ENCODE data around the gene NKAIN2.

The NKAIN2 gene

DNA sequence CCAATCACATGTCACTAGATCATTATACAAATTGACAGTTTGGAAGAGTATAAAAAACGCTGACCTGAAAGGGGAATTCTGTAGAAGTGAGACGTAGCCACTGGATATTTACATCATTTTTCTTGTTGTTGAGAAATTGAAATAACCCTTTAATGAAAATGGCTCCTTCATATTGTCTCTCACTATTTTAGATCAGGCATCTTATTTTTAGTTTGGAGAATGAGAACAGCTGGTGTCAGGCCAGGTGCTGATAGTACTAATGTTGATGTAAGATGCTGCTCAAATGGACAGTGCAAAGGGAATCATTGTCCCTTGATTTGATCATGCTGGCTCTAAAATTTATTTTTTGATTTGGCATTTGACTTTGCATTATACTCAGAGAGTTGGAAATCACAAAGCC lies 17.4 kb downstream of the NKAIN2 start:
- no peak for DNase-seq (ENCODE audit: low read depth)
- TF ChIP-seq, protein P1, sequence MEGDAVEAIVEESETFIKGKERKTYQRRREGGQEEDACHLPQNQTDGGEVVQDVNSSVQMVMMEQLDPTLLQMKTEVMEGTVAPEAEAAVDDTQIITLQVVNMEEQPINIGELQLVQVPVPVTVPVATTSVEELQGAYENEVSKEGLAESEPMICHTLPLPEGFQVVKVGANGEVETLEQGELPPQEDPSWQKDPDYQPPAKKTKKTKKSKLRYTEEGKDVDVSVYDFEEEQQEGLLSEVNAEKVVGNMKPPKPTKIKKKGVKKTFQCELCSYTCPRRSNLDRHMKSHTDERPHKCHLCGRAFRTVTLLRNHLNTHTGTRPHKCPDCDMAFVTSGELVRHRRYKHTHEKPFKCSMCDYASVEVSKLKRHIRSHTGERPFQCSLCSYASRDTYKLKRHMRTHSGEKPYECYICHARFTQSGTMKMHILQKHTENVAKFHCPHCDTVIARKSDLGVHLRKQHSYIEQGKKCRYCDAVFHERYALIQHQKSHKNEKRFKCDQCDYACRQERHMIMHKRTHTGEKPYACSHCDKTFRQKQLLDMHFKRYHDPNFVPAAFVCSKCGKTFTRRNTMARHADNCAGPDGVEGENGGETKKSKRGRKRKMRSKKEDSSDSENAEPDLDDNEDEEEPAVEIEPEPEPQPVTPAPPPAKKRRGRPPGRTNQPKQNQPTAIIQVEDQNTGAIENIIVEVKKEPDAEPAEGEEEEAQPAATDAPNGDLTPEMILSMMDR (IDR thresholded peaks at IDR 0.05; ENCODE audit: insufficient read depth, low read depth, low read length, missing control alignments), result no peak
- no peak overlapping the region for H3K4me3 ChIP-seq (ENCODE audit: low read depth, low read length)

DNA sequence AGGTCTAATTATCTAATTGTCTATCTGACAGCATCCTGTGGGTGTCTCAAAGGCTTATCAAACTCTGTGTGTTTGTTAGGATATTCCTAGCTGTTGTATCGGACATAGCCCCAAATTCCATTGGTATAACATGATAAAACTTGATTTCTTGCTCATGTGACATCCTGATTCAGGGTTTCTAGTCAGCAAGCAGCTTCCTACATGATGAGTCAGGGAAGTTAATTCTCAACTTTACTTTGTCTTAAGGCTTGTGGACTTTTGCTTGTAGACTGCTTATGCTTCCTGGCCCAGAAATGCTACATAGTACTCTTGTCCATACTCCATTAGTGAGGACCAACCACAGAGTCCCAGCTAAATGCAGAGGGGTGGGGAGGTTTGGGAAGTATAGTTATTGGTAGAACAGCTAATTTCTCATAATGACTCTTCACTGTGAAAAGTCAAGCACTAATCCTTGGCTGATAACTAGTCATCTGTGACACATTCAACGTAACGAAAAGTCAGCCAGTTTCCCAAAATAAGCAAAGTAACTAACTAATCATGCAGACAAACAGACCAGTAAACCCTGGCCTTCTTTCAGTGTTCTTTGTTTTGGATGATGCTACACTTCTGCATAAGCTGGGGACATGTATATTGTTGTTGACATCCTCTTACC lies 25.8 kb downstream of the NKAIN2 start:
- DNase-seq (ENCODE audit: low read depth), result no peak
- TF ChIP-seq, protein P1 (IDR thresholded peaks at IDR 0.05; ENCODE audit: insufficient read depth, low read depth, low read length, missing control alignments), result no peak
- no peak overlapping the region for H3K4me3 ChIP-seq (ENCODE audit: low read depth, low read length)

DNA sequence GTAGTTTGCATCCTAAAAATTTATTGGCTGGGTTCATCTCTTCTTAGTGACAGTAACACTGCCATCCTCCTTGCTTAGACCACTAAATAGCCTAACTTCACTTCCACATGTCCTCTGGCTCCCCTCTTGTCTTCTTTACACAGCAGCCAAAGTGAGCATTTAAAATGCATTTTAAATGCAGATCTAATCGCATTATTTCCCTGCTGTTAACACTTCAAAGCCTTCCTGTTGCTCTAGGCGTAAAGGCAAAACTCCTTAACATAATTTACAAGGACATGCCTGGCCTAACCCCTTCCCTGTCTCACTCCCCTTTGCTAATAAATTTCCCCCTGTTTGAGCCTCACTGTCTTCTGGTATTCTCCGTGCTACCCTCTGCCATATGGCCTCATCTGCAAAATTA lies 26.5 kb downstream of the NKAIN2 start:
- no peak overlapping the region for H3K4me3 ChIP-seq (ENCODE audit: low read depth, low read length)
- no peak for DNase-seq (ENCODE audit: low read depth)
- TF ChIP-seq, protein P1 (IDR thresholded peaks at IDR 0.05; ENCODE audit: insufficient read depth, low read depth, low read length, missing control alignments), result no peak

DNA sequence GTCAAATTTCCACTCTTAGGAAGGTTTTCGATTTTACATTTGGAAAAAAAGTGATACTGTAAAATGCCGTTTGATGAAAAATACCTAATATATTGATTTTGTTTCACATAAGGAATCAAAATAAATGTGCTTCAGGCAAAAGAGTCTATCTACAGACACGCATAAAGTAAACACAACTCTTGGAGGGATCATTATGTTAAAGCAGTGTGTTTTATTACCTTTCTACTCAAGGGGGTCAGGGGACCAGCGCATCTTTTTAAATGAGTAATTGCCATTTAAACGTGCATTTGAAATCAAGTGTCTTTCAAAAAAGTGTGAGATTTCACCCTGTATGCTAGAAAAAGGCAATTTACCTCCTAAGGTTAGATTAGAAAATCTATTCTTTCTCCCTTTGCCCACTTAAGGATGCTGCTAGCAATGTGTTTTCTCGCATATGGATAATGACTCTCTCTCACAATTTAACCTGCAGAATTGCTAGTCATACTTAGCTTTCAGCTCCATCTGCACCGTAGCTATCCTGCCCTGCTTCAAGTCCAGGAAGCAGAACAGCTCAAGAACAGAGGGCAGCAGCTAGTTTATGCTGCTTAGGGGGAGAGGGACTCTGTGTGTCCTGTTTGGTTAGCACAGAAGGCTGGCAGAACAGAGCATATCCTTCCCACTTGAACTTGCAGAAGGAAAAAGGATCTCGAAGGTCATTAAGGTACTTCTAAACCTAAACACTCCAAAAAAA lies 35.0 kb downstream of the NKAIN2 start:
- TF ChIP-seq, protein P1 (IDR thresholded peaks at IDR 0.05; ENCODE audit: insufficient read depth, low read depth, low read length, missing control alignments), result no peak
- DNase-seq (ENCODE audit: low read depth), result no peak
- H3K4me3 ChIP-seq (ENCODE audit: low read depth, low read length), result no peak overlapping the region

DNA sequence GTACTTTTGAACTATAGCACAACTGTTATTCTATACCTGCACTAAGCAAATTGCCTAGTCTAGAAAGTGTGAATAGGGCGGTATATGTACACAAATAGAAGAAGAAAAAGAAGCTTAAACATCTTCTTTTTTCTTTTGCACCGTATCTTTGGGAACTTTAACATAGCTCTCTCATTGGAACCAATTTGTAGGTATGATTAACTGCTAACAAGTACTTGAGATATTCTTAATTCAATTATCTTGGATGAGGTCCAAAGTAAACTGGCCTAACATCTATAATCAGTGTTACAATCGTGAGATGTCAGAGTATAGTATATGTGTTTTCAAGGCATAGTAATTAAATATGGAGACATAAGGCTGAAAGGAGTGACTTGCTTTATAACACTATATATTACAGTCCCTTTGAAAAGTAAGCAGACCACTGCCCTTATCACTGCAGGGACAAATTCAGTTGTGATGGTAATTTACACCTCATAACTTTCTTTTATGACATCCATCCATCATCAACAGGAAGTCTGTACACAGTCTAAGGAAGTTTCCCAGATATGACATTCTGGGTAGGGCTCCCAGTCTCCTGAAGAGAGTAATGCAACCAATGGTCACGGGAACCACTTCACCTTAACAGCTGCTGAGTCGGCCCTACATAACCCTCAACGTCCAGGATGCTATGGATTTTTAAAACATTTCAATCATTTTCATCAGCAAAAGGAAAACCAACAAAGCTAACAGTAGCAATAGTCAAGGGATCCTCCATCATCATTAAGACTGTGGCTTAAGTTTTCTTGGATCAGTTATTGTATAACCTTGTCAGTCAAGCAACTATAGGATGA lies 37.6 kb downstream of the NKAIN2 start:
- TF ChIP-seq, protein P1 (IDR thresholded peaks at IDR 0.05; ENCODE audit: insufficient read depth, low read depth, low read length, missing control alignments), result no peak
- no peak for DNase-seq (ENCODE audit: low read depth)

DNA sequence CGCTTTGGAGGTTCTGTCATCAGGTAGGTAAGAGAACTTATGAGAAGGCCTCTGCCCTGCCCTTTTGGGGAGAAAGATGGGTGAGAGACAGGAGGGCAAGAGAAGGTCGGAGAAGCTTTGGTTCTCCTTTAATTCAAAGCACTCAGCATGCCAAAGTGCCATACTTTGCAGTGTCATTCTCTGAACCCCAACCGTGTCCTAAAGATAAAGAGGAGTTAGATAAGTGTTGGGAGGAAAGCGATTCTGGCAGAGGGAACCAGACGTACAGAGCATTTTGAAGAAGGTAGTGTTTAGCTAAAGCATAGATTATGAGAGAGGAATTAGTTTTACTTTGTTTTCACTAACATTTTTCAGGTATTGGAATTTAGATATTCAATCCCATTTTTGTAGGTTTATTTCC lies 40.3 kb downstream of the NKAIN2 start:
- TF ChIP-seq, protein P1 (IDR thresholded peaks at IDR 0.05; ENCODE audit: insufficient read depth, low read depth, low read length, missing control alignments), result no peak
- no peak overlapping the region for H3K4me3 ChIP-seq (ENCODE audit: low read depth, low read length)
- DNase-seq (ENCODE audit: low read depth), result no peak

More for the DNA sequence above, 37.6 kb downstream of the NKAIN2 start:
- H3K4me3 ChIP-seq (ENCODE audit: low read depth, low read length), result no peak overlapping the region

All from GM12865 (cell line).